ENCODE measurements around the gene FOXA3.

- TF ChIP-seq, protein P1, sequence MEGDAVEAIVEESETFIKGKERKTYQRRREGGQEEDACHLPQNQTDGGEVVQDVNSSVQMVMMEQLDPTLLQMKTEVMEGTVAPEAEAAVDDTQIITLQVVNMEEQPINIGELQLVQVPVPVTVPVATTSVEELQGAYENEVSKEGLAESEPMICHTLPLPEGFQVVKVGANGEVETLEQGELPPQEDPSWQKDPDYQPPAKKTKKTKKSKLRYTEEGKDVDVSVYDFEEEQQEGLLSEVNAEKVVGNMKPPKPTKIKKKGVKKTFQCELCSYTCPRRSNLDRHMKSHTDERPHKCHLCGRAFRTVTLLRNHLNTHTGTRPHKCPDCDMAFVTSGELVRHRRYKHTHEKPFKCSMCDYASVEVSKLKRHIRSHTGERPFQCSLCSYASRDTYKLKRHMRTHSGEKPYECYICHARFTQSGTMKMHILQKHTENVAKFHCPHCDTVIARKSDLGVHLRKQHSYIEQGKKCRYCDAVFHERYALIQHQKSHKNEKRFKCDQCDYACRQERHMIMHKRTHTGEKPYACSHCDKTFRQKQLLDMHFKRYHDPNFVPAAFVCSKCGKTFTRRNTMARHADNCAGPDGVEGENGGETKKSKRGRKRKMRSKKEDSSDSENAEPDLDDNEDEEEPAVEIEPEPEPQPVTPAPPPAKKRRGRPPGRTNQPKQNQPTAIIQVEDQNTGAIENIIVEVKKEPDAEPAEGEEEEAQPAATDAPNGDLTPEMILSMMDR (conservative IDR thresholded peaks at IDR 0.05; ENCODE audit: low read depth, low read length): no peak
- no peak for TF ChIP-seq MAZ (IDR thresholded peaks at IDR 0.05; ENCODE audit: borderline replicate concordance, low read depth, low read length)
- no peak for TF ChIP-seq POLR2A (IDR thresholded peaks at IDR 0.05; ENCODE audit: low read depth, low read length)
- TF ChIP-seq, protein P2, sequence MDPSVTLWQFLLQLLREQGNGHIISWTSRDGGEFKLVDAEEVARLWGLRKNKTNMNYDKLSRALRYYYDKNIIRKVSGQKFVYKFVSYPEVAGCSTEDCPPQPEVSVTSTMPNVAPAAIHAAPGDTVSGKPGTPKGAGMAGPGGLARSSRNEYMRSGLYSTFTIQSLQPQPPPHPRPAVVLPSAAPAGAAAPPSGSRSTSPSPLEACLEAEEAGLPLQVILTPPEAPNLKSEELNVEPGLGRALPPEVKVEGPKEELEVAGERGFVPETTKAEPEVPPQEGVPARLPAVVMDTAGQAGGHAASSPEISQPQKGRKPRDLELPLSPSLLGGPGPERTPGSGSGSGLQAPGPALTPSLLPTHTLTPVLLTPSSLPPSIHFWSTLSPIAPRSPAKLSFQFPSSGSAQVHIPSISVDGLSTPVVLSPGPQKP (IDR thresholded peaks at IDR 0.05; ENCODE audit: borderline replicate concordance, low read depth, low read length): no peak
Observed at GRCh38 chr19:45874620-45874966, 10.5 kb downstream of the FOXA3 start.

Measured in IMR-90 (cell line).